Left ventricle myocardium inferior (tissue), 1 donor: ENCODE results near the gene MRPL51. TPM values are rescaled to one million over a fixed set of nuclear protein-coding genes. Genes with fewer than 3 reads are reported as not detected.
"Not testable (repeated sequence)": the region's sequence is repeated elsewhere in the genome, so short reads cannot be mapped to it uniquely, and the experiment has no call there.

Experiments used
- DNase-seq: peaks from one replicate; pipeline ENCODE4 v3.0.0-alpha.2; 2020
- H3K27ac ChIP-seq: fragments of 200-600 bp; replicated peaks from 2 replicates; pipeline ENCODE4 v1.8.0; 2021
- H3K27me3 ChIP-seq: fragments of 200-600 bp; 2 replicates; pipeline ENCODE4 v1.8.0; 2021; ENCODE audit warnings: low read depth
- H3K36me3 ChIP-seq: fragments of 200-600 bp; 2 replicates; pipeline ENCODE4 v1.8.0; 2021
- H3K4me1 ChIP-seq: fragments of 200-600 bp; 2 replicates; pipeline ENCODE4 v1.8.0; 2021
- H3K4me3 ChIP-seq: fragments of 200-600 bp; 2 replicates; pipeline ENCODE4 v1.8.0; 2021; ENCODE audit warnings: mild to moderate bottlenecking, moderate library complexity
- H3K9me3 ChIP-seq: fragments of 200-600 bp; replicated peaks from 2 replicates; pipeline ENCODE4 v1.8.0; 2021
- intact Hi-C: fragments of 100-400 bp; cut with micrococcal nuclease; formaldehyde crosslinking; loops from one replicate; pipeline ENCODE4 v1.11.0; 2022
- total RNA-seq: library from RNA; stranded (reverse); fragmentation: NEBNext Ultra II Directional; extraction: Animal tissue kit (Norgen Biotek cat#: 25700); gene quantifications from one replicate; pipeline ENCODE4 v1.2.1, GENCODE V29; 2021
- TF ChIP-seq, protein P1 (sequence below): fragments of 200-600 bp; IDR thresholded peaks from 2 replicates; pipeline ENCODE4 v1.8.0; 2021; ENCODE audit warnings: antibody characterized with exemption, mild to moderate bottlenecking, borderline replicate concordance
- donor health status: DM: no; HTN: yes; CAD: no; lungs with severe emphysema.

Gene MRPL51
- total RNA-seq, 1 donor from 2014 or later = 235 TPM

DNA sequence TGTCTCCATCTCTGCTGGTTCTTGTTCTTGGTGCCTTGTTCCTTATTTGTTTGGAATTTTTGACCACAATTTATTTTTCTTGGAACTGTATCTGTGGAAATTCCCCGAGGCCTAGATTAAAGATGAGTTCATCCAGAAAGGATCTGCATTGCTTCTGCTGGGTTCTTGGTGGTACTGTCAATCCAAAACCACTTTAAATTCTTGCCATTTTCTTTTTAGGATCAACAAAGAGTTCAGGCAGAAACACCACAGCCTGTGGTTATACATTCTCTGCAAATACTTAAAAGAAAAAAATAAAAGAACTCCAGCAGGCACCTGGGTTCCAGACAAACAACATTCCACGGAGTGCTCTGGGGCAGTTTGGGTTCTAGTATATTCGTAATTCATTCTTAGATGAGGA is 16.6 kb downstream of the MRPL51 start:
- intact Hi-C loops = no loop called here
- Histone ChIP-seq H3K4me3 (no peak overlapping the region), H3K4me1 (peaks cover under 1% of the 10 kb centered on the region), H3K27me3 (no peaks in the 10 kb centered on the region), H3K36me3 (no peaks in the 10 kb centered on the region), H3K27ac (peak overlapping the region; percentile 33), H3K9me3 (no peaks in the 10 kb centered on the region)
- no peak for DNase-seq
- TF ChIP-seq, protein P1, sequence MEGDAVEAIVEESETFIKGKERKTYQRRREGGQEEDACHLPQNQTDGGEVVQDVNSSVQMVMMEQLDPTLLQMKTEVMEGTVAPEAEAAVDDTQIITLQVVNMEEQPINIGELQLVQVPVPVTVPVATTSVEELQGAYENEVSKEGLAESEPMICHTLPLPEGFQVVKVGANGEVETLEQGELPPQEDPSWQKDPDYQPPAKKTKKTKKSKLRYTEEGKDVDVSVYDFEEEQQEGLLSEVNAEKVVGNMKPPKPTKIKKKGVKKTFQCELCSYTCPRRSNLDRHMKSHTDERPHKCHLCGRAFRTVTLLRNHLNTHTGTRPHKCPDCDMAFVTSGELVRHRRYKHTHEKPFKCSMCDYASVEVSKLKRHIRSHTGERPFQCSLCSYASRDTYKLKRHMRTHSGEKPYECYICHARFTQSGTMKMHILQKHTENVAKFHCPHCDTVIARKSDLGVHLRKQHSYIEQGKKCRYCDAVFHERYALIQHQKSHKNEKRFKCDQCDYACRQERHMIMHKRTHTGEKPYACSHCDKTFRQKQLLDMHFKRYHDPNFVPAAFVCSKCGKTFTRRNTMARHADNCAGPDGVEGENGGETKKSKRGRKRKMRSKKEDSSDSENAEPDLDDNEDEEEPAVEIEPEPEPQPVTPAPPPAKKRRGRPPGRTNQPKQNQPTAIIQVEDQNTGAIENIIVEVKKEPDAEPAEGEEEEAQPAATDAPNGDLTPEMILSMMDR = no peak

DNA sequence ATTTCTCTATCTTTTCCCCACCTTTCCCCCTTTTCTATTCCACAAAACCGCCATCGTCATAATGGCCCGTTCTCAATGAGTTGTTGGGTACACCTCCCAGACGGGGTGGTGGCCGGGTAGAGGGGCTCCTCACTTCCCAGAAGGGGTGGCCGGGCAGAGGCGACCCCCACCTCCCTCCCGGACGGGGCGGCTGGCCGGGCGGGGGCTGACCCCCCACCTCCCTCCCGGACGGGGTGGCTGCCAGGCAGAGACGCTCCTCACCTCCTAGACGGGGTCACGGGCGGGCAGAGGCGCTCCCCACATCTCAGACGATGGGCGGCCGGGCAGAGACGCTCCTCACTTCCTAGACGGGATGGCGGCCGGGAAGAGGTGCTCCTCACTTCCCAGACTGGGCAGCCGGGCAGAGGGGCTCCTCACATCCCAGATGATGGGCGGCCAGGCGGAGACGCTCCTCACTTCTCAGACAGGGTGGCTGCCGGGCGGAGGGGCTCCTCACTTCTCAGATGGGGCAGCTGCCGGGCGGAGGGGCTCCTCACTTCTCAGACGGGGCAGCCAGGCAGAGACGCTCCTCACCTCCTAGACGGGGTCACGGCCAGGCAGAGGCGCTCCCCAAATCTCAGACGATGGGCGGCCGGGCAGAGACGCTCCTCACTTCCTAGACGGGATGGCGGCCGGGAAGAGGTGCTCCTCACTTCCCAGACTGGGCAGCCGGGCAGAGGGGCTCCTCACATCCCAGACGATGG is 17.7 kb downstream of the MRPL51 start:
- H3K4me1 ChIP-seq, H3K27ac ChIP-seq, intact Hi-C loops, H3K4me3 ChIP-seq, H3K36me3 ChIP-seq, H3K9me3 ChIP-seq, DNase-seq, H3K27me3 ChIP-seq: not testable (repeated sequence)

DNA sequence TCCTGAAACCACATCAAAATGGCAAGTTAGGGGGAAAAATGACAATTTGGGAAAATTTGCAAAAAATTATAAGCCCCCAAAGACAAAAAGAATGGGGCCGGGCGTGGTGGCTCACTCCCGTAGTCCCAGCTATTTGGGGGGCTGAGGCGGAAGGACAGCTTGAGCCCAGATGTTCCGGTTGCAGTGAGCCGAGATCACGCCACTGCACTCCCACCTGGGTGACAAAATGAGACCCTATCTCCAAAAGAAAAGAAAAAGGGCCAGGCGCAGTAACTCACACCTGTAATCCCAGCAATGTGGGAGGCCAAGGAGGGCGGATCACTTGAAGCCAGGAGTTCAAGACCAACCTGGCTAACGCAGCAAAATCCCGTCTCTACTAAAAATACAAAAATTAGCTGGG is 20.6 kb downstream of the MRPL51 start:
- TF ChIP-seq, protein P1 = no peak
- no peak overlapping the region for H3K27ac ChIP-seq
- intact Hi-C loops = no loop called here
- peaks cover 30% of the 10 kb centered on the region for H3K4me1 ChIP-seq
- no peak for DNase-seq
- H3K9me3 ChIP-seq = no peaks in the 10 kb centered on the region
- H3K4me3 ChIP-seq = no peak overlapping the region
- H3K36me3 ChIP-seq = no peaks in the 10 kb centered on the region
- no peaks in the 10 kb centered on the region for H3K27me3 ChIP-seq

DNA sequence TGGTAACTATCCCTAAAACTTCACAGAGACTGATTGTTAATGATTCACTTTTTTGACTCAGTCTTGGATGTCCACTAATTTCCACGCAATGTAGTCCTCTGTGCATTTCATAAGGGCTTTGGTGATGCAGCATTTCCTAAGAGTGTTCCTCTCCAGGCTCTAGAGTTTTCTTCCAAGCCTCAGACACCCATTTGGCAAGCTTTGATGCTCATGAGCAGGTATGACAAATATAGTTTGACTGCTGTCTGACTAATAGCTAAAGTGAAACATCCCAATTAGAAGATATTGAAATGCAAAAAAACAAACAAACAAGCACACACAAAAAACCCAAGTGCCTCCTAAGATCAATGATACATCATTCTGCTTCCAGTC is 21.1 kb downstream of the MRPL51 start:
- H3K27me3 ChIP-seq = no peaks in the 10 kb centered on the region
- H3K4me3 ChIP-seq = no peak overlapping the region
- TF ChIP-seq, protein P1 = no peak
- no peak for DNase-seq
- H3K4me1 ChIP-seq = peaks cover 30% of the 10 kb centered on the region
- H3K27ac ChIP-seq = no peak overlapping the region
- intact Hi-C loops = loop anchor here (2.0 kb wide), 1 partner anchor 49 kb away; no protein-coding TSS in a partner anchor
- H3K36me3 ChIP-seq = no peaks in the 10 kb centered on the region
- H3K9me3 ChIP-seq = no peaks in the 10 kb centered on the region

DNA sequence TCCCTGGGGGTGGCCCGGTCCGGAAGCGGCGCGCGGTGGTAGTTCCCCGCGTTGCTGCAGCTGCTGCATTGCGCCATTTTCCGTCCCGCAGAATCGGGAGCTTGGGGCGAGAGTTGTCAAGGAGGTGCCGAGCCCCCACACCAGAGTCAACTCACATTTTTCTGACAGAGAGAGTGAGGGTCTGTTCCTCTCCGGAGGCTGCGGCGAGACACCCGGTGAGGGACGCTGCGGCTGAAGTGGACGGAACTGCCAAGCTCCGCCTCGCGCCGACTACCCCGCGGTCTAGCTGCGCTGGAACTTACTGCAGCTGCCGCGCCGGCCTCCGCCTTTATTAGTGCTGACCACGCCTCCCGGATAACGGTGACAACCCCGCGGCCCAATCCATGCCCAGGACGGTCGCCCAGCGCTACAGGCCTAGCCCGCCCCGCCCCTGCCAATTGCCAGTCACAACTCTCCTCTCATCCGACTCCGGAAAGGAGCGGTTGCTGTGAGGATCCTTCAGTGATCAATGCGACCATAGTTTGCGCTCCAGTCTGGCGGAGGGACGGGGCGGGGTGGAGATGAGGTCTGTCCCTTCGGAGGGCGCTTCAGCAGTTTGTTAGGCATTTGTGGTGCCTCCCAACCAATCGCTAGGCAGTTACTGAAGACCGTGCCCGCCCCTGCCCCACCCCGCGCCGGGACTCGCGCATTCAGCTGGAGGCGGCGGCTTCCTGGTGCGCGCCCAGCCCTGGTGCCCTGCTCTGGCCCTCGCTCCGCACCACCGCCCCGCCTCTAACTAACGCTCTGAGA is 22.5 kb downstream of the MRPL51 start, which contains the start of gene VAMP1:
Gene VAMP1, minus strand, starts transcription at position 303 of the 789 bp plus-strand sequence. Its CDS starts 146 bp downstream, at position 157.
- Histone ChIP-seq H3K4me1 (peaks cover 34% of the 10 kb centered on the region), H3K36me3 (peaks cover 11% of the 10 kb centered on the region), H3K27me3 (no peaks in the 10 kb centered on the region), H3K27ac (peak within 1 kb of the TSS; percentile 92), H3K9me3 (no peaks in the 10 kb centered on the region), H3K4me3 (peak within 1 kb of the TSS; percentile 81)
- peak; percentile 98 for DNase-seq
- TF ChIP-seq, protein P1 = peak; percentile 41
- intact Hi-C loops = loop anchor here (2.0 kb wide), 1 partner anchor 48 kb away; no protein-coding TSS in a partner anchor
